ENCODE data around the gene RHNO1.

RHNO1 gene

GRCh38 chr12:2924019-2924418, 47.0 kb downstream of the RHNO1 start:
- H3K4me3 ChIP-seq (ENCODE audit: low read depth in 1 of 2, low read length in 2 of 2), result no peak overlapping the region
- H4K20me1 ChIP-seq (ENCODE audit: insufficient read depth, low read length), result no peaks in the 10 kb centered on the region
- H2AFZ ChIP-seq (ENCODE audit: low read depth, low read length), result no peak overlapping the region
- H3K4me1 ChIP-seq (ENCODE audit: insufficient read depth, low read length), result no peaks in the 10 kb centered on the region
- no peak for ATAC-seq (ENCODE audit: insufficient read depth, low read depth)
- no peak overlapping the region for H3K27ac ChIP-seq (ENCODE audit: low read length)
- H3K27me3 ChIP-seq (ENCODE audit: insufficient read depth, low read length, poor library complexity), result no peaks in the 10 kb centered on the region
- DNase-seq, result no peak
- no peak overlapping the region for H3K4me2 ChIP-seq (ENCODE audit: insufficient read depth, low read length)
- H3K79me2 ChIP-seq (ENCODE audit: insufficient read depth, low read length), result no peaks in the 10 kb centered on the region
- H3K36me3 ChIP-seq (ENCODE audit: insufficient read depth, low read length), result peaks cover 39% of the 10 kb centered on the region
- TF ChIP-seq EZH2 (IDR thresholded peaks at IDR 0.05; ENCODE audit: borderline replicate concordance, low read depth, low read length, severe bottlenecking), result no peak
- TF ChIP-seq CTCF (IDR thresholded peaks at IDR 0.05; ENCODE audit: borderline replicate concordance, extremely low read depth, low read length, poor library complexity, severe bottlenecking), result no peak
- H3K9ac ChIP-seq (ENCODE audit: low read depth, low read length), result no peak overlapping the region
- H3K9me3 ChIP-seq (ENCODE audit: insufficient read depth, low read length, severe bottlenecking), result no peaks in the 10 kb centered on the region

GRCh38 chr12:2925322-2925995, 48.4 kb downstream of the RHNO1 start:
- H3K79me2 ChIP-seq (ENCODE audit: insufficient read depth, low read length), result no peaks in the 10 kb centered on the region
- no peak overlapping the region for H3K9ac ChIP-seq (ENCODE audit: low read depth, low read length)
- H4K20me1 ChIP-seq (ENCODE audit: insufficient read depth, low read length), result no peaks in the 10 kb centered on the region
- H3K4me2 ChIP-seq (ENCODE audit: insufficient read depth, low read length), result no peak overlapping the region
- no peak overlapping the region for H2AFZ ChIP-seq (ENCODE audit: low read depth, low read length)
- DNase-seq (no peak), ATAC-seq (ENCODE audit: insufficient read depth, low read depth) (no peak)
- H3K27ac ChIP-seq (ENCODE audit: low read length), result no peak overlapping the region
- H3K36me3 ChIP-seq (ENCODE audit: insufficient read depth, low read length), result peaks cover 43% of the 10 kb centered on the region
- H3K9me3 ChIP-seq (ENCODE audit: insufficient read depth, low read length, severe bottlenecking), result no peaks in the 10 kb centered on the region
- H3K27me3 ChIP-seq (ENCODE audit: insufficient read depth, low read length, poor library complexity), result no peaks in the 10 kb centered on the region
- TF ChIP-seq CTCF (IDR thresholded peaks at IDR 0.05; ENCODE audit: borderline replicate concordance, extremely low read depth, low read length, poor library complexity, severe bottlenecking), result no peak
- TF ChIP-seq EZH2 (IDR thresholded peaks at IDR 0.05; ENCODE audit: borderline replicate concordance, low read depth, low read length, severe bottlenecking), result no peak
- H3K4me3 ChIP-seq (ENCODE audit: low read depth in 1 of 2, low read length in 2 of 2), result no peak overlapping the region
- no peaks in the 10 kb centered on the region for H3K4me1 ChIP-seq (ENCODE audit: insufficient read depth, low read length)

GRCh38 chr12:2930865-2931264, 53.8 kb downstream of the RHNO1 start:
- Histone ChIP-seq H3K9ac (ENCODE audit: low read depth, low read length) (no peak overlapping the region), H3K4me2 (ENCODE audit: insufficient read depth, low read length) (no peak overlapping the region), H2AFZ (ENCODE audit: low read depth, low read length) (no peak overlapping the region), H3K79me2 (ENCODE audit: insufficient read depth, low read length) (no peaks in the 10 kb centered on the region), H3K4me3 (ENCODE audit: low read depth in 1 of 2, low read length in 2 of 2) (no peak overlapping the region), H4K20me1 (ENCODE audit: insufficient read depth, low read length) (no peaks in the 10 kb centered on the region), H3K9me3 (ENCODE audit: insufficient read depth, low read length, severe bottlenecking) (no peaks in the 10 kb centered on the region), H3K4me1 (ENCODE audit: insufficient read depth, low read length) (no peaks in the 10 kb centered on the region), H3K27me3 (ENCODE audit: insufficient read depth, low read length, poor library complexity) (no peaks in the 10 kb centered on the region), H3K27ac (ENCODE audit: low read length) (no peak overlapping the region), H3K36me3 (ENCODE audit: insufficient read depth, low read length) (peaks cover 46% of the 10 kb centered on the region)
- TF ChIP-seq CTCF (IDR thresholded peaks at IDR 0.05; ENCODE audit: borderline replicate concordance, extremely low read depth, low read length, poor library complexity, severe bottlenecking) (no peak), EZH2 (IDR thresholded peaks at IDR 0.05; ENCODE audit: borderline replicate concordance, low read depth, low read length, severe bottlenecking) (no peak)
- DNase-seq, result no peak
- no peak for ATAC-seq (ENCODE audit: insufficient read depth, low read depth)
